ENCODE results near the gene ASH1L. TPM values are rescaled to one million over a fixed set of nuclear protein-coding genes. Genes with fewer than 3 reads are reported as not detected.

The ASH1L gene
- total RNA-seq, 4 donors from 2014 or later: 55.6 to 81.3 (median 75.0) TPM

GRCh38 chr1:155553349-155553748 lies 9.3 kb downstream of the ASH1L start:
- Histone ChIP-seq H3K27me3 (no peaks in the 10 kb centered on the region), H3K36me3 (peaks cover 0 to 14% of the 10 kb centered on the region in 2 donors), H3K9me3 (no peaks in the 10 kb centered on the region), H3K4me1 (peaks cover 0 to 70% (median 4%) of the 10 kb centered on the region in 3 donors), H3K27ac (no peak overlapping the region), H3K4me3 (no peak overlapping the region)
- TF ChIP-seq POLR2A (IDR thresholded peaks at IDR 0.05) (no peak), POLR2AphosphoS5 (IDR thresholded peaks at IDR 0.05) (no peak), EP300 (IDR thresholded peaks at IDR 0.05) (no peak)
- TF ChIP-seq, protein P1, sequence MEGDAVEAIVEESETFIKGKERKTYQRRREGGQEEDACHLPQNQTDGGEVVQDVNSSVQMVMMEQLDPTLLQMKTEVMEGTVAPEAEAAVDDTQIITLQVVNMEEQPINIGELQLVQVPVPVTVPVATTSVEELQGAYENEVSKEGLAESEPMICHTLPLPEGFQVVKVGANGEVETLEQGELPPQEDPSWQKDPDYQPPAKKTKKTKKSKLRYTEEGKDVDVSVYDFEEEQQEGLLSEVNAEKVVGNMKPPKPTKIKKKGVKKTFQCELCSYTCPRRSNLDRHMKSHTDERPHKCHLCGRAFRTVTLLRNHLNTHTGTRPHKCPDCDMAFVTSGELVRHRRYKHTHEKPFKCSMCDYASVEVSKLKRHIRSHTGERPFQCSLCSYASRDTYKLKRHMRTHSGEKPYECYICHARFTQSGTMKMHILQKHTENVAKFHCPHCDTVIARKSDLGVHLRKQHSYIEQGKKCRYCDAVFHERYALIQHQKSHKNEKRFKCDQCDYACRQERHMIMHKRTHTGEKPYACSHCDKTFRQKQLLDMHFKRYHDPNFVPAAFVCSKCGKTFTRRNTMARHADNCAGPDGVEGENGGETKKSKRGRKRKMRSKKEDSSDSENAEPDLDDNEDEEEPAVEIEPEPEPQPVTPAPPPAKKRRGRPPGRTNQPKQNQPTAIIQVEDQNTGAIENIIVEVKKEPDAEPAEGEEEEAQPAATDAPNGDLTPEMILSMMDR (IDR thresholded peaks at IDR 0.05): no peak
- 47 to 53% methylated on average over 5 of the region's 5 CpGs for WGBS, 2 donors (ENCODE audit: low coverage in 1 of 2)
- no peak for ATAC-seq

DNA sequence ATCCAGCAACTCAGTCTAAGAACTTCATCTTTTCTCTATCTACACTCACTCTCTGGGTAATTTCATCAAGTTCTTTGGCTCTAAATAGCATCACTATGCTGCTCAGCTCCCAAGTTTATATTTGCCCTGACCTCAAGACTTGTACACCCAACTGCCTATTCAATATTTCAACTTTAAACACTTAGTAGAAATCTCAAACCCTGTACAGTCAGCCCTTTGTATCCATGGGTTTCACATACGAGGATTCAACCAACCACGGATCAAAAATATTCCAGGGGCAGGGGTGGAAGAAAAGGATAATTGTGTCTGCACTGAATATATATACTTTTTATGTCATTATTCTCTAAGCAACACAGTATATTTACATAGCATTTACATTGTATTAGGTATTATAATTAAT lies 13.9 kb downstream of the ASH1L start:
- WGBS, 2 donors (ENCODE audit: low coverage in 1 of 2): 15 to 61% methylated on average over 2 of the region's 2 CpGs
- Histone ChIP-seq H3K9me3 (no peaks in the 10 kb centered on the region), H3K27me3 (no peaks in the 10 kb centered on the region), H3K4me3 (no peak overlapping the region), H3K27ac (no peak overlapping the region), H3K36me3 (peaks cover 0 to 4% of the 10 kb centered on the region in 2 donors), H3K4me1 (peaks cover 0 to 65% (median 9%) of the 10 kb centered on the region in 3 donors)
- TF ChIP-seq EP300 (IDR thresholded peaks at IDR 0.05) (no peak), POLR2AphosphoS5 (IDR thresholded peaks at IDR 0.05) (no peak), POLR2A (IDR thresholded peaks at IDR 0.05) (no peak)
- TF ChIP-seq, protein P1 (IDR thresholded peaks at IDR 0.05): no peak
- ATAC-seq: no peak

GRCh38 chr1:155540000-155540874 lies 22.4 kb downstream of the ASH1L start:
- H3K9me3 ChIP-seq: no peaks in the 10 kb centered on the region
- peaks cover 3 to 80% (median 15%) of the 10 kb centered on the region in 3 donors for H3K4me1 ChIP-seq
- TF ChIP-seq POLR2AphosphoS5 (IDR thresholded peaks at IDR 0.05) (no peak), POLR2A (IDR thresholded peaks at IDR 0.05) (no peak), EP300 (IDR thresholded peaks at IDR 0.05) (no peak)
- TF ChIP-seq, protein P1 (IDR thresholded peaks at IDR 0.05): no peak
- no peaks in the 10 kb centered on the region for H3K27me3 ChIP-seq
- H3K4me3 ChIP-seq: no peak overlapping the region
- H3K27ac ChIP-seq: no peak overlapping the region
- no peak for ATAC-seq
- peaks cover 0 to 3% of the 10 kb centered on the region in 2 donors for H3K36me3 ChIP-seq
- 68 to 79% methylated on average over 2 to 4 of the region's 4 CpGs for WGBS, 2 donors (ENCODE audit: low coverage in 1 of 2)

- Histone ChIP-seq H3K27ac (no peak overlapping the region), H3K36me3 (no peaks in the 10 kb centered on the region), H3K9me3 (no peaks in the 10 kb centered on the region), H3K4me1 (peaks cover 3 to 75% (median 15%) of the 10 kb centered on the region in 3 donors), H3K4me3 (no peak overlapping the region), H3K27me3 (no peaks in the 10 kb centered on the region)
- no peak for ATAC-seq
- 71 to 81% methylated on average over 4 of the region's 4 CpGs for WGBS, 2 donors (ENCODE audit: low coverage in 1 of 2)
- TF ChIP-seq EP300 (IDR thresholded peaks at IDR 0.05) (no peak), POLR2AphosphoS5 (IDR thresholded peaks at IDR 0.05) (no peak), POLR2A (IDR thresholded peaks at IDR 0.05) (no peak)
- TF ChIP-seq, protein P1 (IDR thresholded peaks at IDR 0.05): no peak
Observed at GRCh38 chr1:155537193-155537592, 25.4 kb downstream of the ASH1L start.

GRCh38 chr1:155531624-155532023 lies 31.0 kb downstream of the ASH1L start:
- no peak for TF ChIP-seq POLR2AphosphoS5 (IDR thresholded peaks at IDR 0.05)
- TF ChIP-seq POLR2A (IDR thresholded peaks at IDR 0.05): no peak
- TF ChIP-seq, protein P1 (IDR thresholded peaks at IDR 0.05): no peak
- TF ChIP-seq EP300 (IDR thresholded peaks at IDR 0.05): no peak
- Histone ChIP-seq H3K9me3 (no peaks in the 10 kb centered on the region), H3K4me1 (peaks cover 3 to 61% (median 7%) of the 10 kb centered on the region in 3 donors), H3K27me3 (no peaks in the 10 kb centered on the region), H3K4me3 (no peak overlapping the region), H3K27ac (peak overlapping the region in 1 of 4 donors; percentile 5), H3K36me3 (no peaks in the 10 kb centered on the region)
- 0 to 29% methylated on average over 1 of the region's 1 CpG for WGBS, 2 donors (ENCODE audit: low coverage in 1 of 2)
- no peak for ATAC-seq
